H9 (cell line): Measurements from ENCODE around the gene ZNF768. TPM values are rescaled to one million over a fixed set of nuclear protein-coding genes. Genes with fewer than 3 reads are reported as not detected.

ENCODE experiments used
- DNase-seq: peaks from one replicate; pipeline ENCODE4 v3.0.0-alpha.2; 2017
- H2AFZ ChIP-seq: one replicate; pipeline ENCODE4 v1.6.1; 2013; ENCODE audit warnings: mild to moderate bottlenecking, low read length, control low read depth, moderate library complexity
- H2AK5ac ChIP-seq: 2 replicates; pipeline ENCODE4 v1.6.1; 2013; ENCODE audit warnings: low read length, control low read depth, mixed read lengths; ENCODE audit not compliant: insufficient read length
- H2BK120ac ChIP-seq: one replicate; pipeline ENCODE4 v1.6.1; 2013; ENCODE audit warnings: low read depth, mild to moderate bottlenecking, low read length, control low read depth, inconsistent platforms; ENCODE audit not compliant: poor library complexity, severe bottlenecking
- H2BK12ac ChIP-seq: 2 replicates; pipeline ENCODE4 v1.6.1; 2013; ENCODE audit warnings: low read length, control low read depth, mixed read lengths, low read depth; ENCODE audit not compliant: insufficient read length
- H2BK15ac ChIP-seq: 2 replicates; pipeline ENCODE4 v1.6.1; 2013; ENCODE audit warnings: low read depth, low read length, control low read depth
- H2BK20ac ChIP-seq: one replicate; pipeline ENCODE4 v1.6.1; 2013; ENCODE audit warnings: low read depth, mild to moderate bottlenecking, low read length, control low read depth, inconsistent platforms; ENCODE audit not compliant: poor library complexity, severe bottlenecking
- H2BK5ac ChIP-seq: 2 replicates; pipeline ENCODE4 v1.6.1; 2013; ENCODE audit warnings: low read length, control low read depth, mixed read lengths; ENCODE audit not compliant: insufficient read length
- H3K14ac ChIP-seq: 2 replicates; pipeline ENCODE4 v1.6.1; 2013; ENCODE audit warnings: low read length, control low read depth; ENCODE audit not compliant: insufficient read depth
- H3K18ac ChIP-seq: 2 replicates; pipeline ENCODE4 v1.6.1; 2013; ENCODE audit warnings: low read depth, mild to moderate bottlenecking, mixed read lengths, low read length, control low read depth; ENCODE audit not compliant: insufficient read length
- H3K23ac ChIP-seq: 2 replicates; pipeline ENCODE4 v1.6.1; 2013; ENCODE audit warnings: low read length, control low read depth, mixed read lengths, low read depth; ENCODE audit not compliant: insufficient read length
- H3K23me2 ChIP-seq: 2 replicates; pipeline ENCODE4 v1.6.1; 2013; ENCODE audit warnings: low read depth, mild to moderate bottlenecking, mixed read lengths, low read length, control low read depth; ENCODE audit not compliant: insufficient read length, poor library complexity, severe bottlenecking
- H3K27ac ChIP-seq: 2 replicates; pipeline ENCODE4 v1.5.1; 2013; ENCODE audit warnings: low read length, control low read depth, mixed read lengths, low read depth; ENCODE audit not compliant: insufficient read length
- H3K27me3 ChIP-seq: 2 replicates; pipeline ENCODE4 v1.6.1; 2013; ENCODE audit warnings: low read length, control low read depth, inconsistent platforms; ENCODE audit not compliant: insufficient read depth
- H3K4ac ChIP-seq: 2 replicates; pipeline ENCODE4 v1.6.1; 2013; ENCODE audit warnings: low read depth, mild to moderate bottlenecking, control low read depth, inconsistent platforms, low read length, moderate library complexity
- H3K4me1 ChIP-seq: 2 replicates; pipeline ENCODE4 v1.6.1; 2013; ENCODE audit warnings: low read length, control low read depth, inconsistent platforms; ENCODE audit not compliant: insufficient read depth
- H3K4me2 ChIP-seq: 2 replicates; pipeline ENCODE4 v1.6.1; 2013; ENCODE audit warnings: low read length, control low read depth, mixed read lengths; ENCODE audit not compliant: insufficient read length, insufficient read depth
- H3K56ac ChIP-seq: 2 replicates; pipeline ENCODE4 v1.6.1; 2013; ENCODE audit warnings: low read depth, mild to moderate bottlenecking, mixed read lengths, low read length, control low read depth; ENCODE audit not compliant: insufficient read length
- H3K79me1 ChIP-seq: 2 replicates; pipeline ENCODE4 v1.6.1; 2013; ENCODE audit warnings: low read depth, mild to moderate bottlenecking, moderate library complexity, low read length, control low read depth, inconsistent platforms; ENCODE audit not compliant: insufficient read depth, poor library complexity, severe bottlenecking
- H3K79me2 ChIP-seq: 2 replicates; pipeline ENCODE4 v1.6.1; 2013; ENCODE audit warnings: low read length, control low read depth, inconsistent platforms; ENCODE audit not compliant: insufficient read depth
- H3K9ac ChIP-seq: 2 replicates; pipeline ENCODE4 v1.6.1; 2013; ENCODE audit warnings: low read length, control low read depth, mixed read lengths; ENCODE audit not compliant: insufficient read length; ENCODE audit errors: extremely low read depth
- H3K9me3 ChIP-seq: one replicate; pipeline ENCODE4 v1.6.1; 2013; ENCODE audit warnings: low read depth, low read length, inconsistent platforms; ENCODE audit not compliant: control insufficient read depth
- H3T11ph ChIP-seq: one replicate; pipeline ENCODE4 v1.6.1; 2013; ENCODE audit warnings: mild to moderate bottlenecking, low read length, control low read depth, inconsistent platforms
- H4K20me1 ChIP-seq: one replicate; pipeline ENCODE4 v1.6.1; 2013; ENCODE audit not compliant: control insufficient read depth, insufficient read length, insufficient read depth
- H4K5ac ChIP-seq: 2 replicates; pipeline ENCODE4 v1.6.1; 2013; ENCODE audit warnings: low read depth, mild to moderate bottlenecking, mixed read lengths, low read length, control low read depth; ENCODE audit not compliant: insufficient read length
- H4K8ac ChIP-seq: replicated peaks from 2 replicates; pipeline ENCODE4 v1.6.1; 2013; ENCODE audit warnings: low read length, control low read depth, mixed read lengths, low read depth; ENCODE audit not compliant: insufficient read length
- H4K91ac ChIP-seq: 2 replicates; pipeline ENCODE4 v1.6.1; 2013; ENCODE audit warnings: low read depth, mild to moderate bottlenecking, moderate library complexity, mixed read lengths, low read length, control low read depth; ENCODE audit not compliant: insufficient read length
- H3K27ac Mint-ChIP-seq, 3 experiments: 2 replicates in 2 of 3; 3 replicates in 1 of 3; pipeline ENCODE4 v1.8.0; 2020 to 2021; ENCODE audit warnings: mixed read lengths in 3 of 3, mild to moderate bottlenecking in 1 of 3, moderate library complexity in 1 of 3
- H3K27me3 Mint-ChIP-seq: 2 replicates; pipeline ENCODE4 v1.8.0; 2021; ENCODE audit warnings: low read depth, mild to moderate bottlenecking, moderate library complexity, mixed read lengths
- H3K36me3 Mint-ChIP-seq, 3 experiments: 2 replicates in 2 of 3; 3 replicates in 1 of 3; pipeline ENCODE4 v1.8.0; 2020 to 2021; ENCODE audit warnings: low read depth in 3 of 3, mixed read lengths in 3 of 3; ENCODE audit not compliant: insufficient read depth in 1 of 3
- H3K4me1 Mint-ChIP-seq, 2 experiments: 2 replicates each; pipeline ENCODE4 v1.8.0; 2020; ENCODE audit warnings: mixed read lengths in 2 of 2
- H3K4me3 Mint-ChIP-seq, 2 experiments: 2 replicates in 1 of 2; 3 replicates in 1 of 2; pipeline ENCODE4 v1.8.0; 2020 to 2021; ENCODE audit warnings: mild to moderate bottlenecking in 2 of 2, mixed read lengths in 2 of 2, moderate library complexity in 1 of 2
- H3K9me3 Mint-ChIP-seq, 2 experiments: 2 replicates in 1 of 2; 3 replicates in 1 of 2; pipeline ENCODE4 v1.8.0; 2020; ENCODE audit warnings: mild to moderate bottlenecking in 2 of 2, mixed read lengths in 2 of 2, moderate library complexity in 1 of 2
- CTCF ChIP-seq: fragments of 200-600 bp; sonication (generic); conservative IDR thresholded peaks from 3 replicates; pipeline ENCODE4 v1.8.0; 2021; ENCODE audit warnings: antibody characterized with exemption, mild to moderate bottlenecking
- WGBS: extraction: QIAGEN DNeasy Blood & Tissue Kit; methylation state at CpG from one replicate; pipeline ENCODE4 v1.1.7; 2013; ENCODE audit warnings: missing lambda C conversion rate, low lambda C conversion rate, mixed read lengths; ENCODE audit not compliant: insufficient read length; ENCODE audit errors: extremely low coverage; 5-methylcytosine and 5-hydroxymethylcytosine counted together
- total RNA-seq: library from RNA; stranded (reverse); gene quantifications from 2 replicates; pipeline ENCODE4 v1.2.1, GENCODE V29; 2021

ZNF768 gene
- total RNA-seq, 1 experiment from 2014 or later = 40.0 TPM

GRCh38 chr16:30567160-30567990 lies 41.0 kb upstream of the ZNF768 start:
- no peak overlapping the region for H4K8ac ChIP-seq
- H3K56ac ChIP-seq = no peak overlapping the region
- no peak overlapping the region for H3K18ac ChIP-seq
- no peak overlapping the region for H3K23ac ChIP-seq
- no peaks in the 10 kb centered on the region for H4K20me1 ChIP-seq
- H3K9ac ChIP-seq = no peak overlapping the region
- H2BK15ac ChIP-seq = no peak overlapping the region
- no peaks in the 10 kb centered on the region for H3K79me1 ChIP-seq
- no peak overlapping the region for H4K91ac ChIP-seq
- no peak overlapping the region for H3K4ac ChIP-seq
- no CpG with 5 or more reads among the region's 14 CpGs for WGBS
- no peaks in the 10 kb centered on the region; the same call in 1 of the 2 replicates for H3K4me1 ChIP-seq
- H2BK20ac ChIP-seq = no peak overlapping the region
- no peak overlapping the region for H3K27ac Mint-ChIP-seq
- H3K79me2 ChIP-seq = no peaks in the 10 kb centered on the region
- DNase-seq = no peak
- H4K5ac ChIP-seq = no peak overlapping the region
- H2BK5ac ChIP-seq = no peak overlapping the region
- peaks cover 15% of the 10 kb centered on the region for H3K23me2 ChIP-seq
- H3K4me2 ChIP-seq = no peak overlapping the region
- no peaks in the 10 kb centered on the region for H3K9me3 Mint-ChIP-seq
- no peaks in the 10 kb centered on the region for H3K36me3 Mint-ChIP-seq
- no peak overlapping the region for H3K14ac ChIP-seq
- no peak overlapping the region for H2BK12ac ChIP-seq
- TF ChIP-seq CTCF = no peak
- no peak overlapping the region for H3T11ph ChIP-seq
- H2BK120ac ChIP-seq = no peak overlapping the region
- peaks cover 13 to 21% of the 10 kb centered on the region in 2 experiments for H3K4me1 Mint-ChIP-seq
- H3K9me3 ChIP-seq = no peaks in the 10 kb centered on the region
- H2AFZ ChIP-seq = no peak overlapping the region
- no peak overlapping the region for H3K4me3 Mint-ChIP-seq
- H3K27ac ChIP-seq = no peak overlapping the region
- H2AK5ac ChIP-seq = no peak overlapping the region
- no peaks in the 10 kb centered on the region for H3K27me3 ChIP-seq
- peaks cover 12% of the 10 kb centered on the region for H3K27me3 Mint-ChIP-seq
